Heart left ventricle (tissue), 13 donors: ENCODE results near the gene SMIM32.

Experiments
- POLR2A ChIP-seq, 2 donors: fragments of 450-650 bp; IDR thresholded peaks; one replicate each; pipeline ENCODE4 v1.6.1; 2017; ENCODE audit warnings: antibody characterized with exemption in 2 of 2, mild to moderate bottlenecking in 2 of 2, moderate library complexity in 2 of 2
- TF ChIP-seq, protein P1 (sequence below), 12 donors: fragments of 200-600 bp; sonication (generic) in 4 of 12; IDR thresholded peaks; one replicate each; pipeline versions ENCODE4 v1.5.0 to v1.8.0; 2018 to 2022; ENCODE audit warnings: antibody characterized with exemption in 12 of 12, mild to moderate bottlenecking in 5 of 12
- donor health status: ischemic (EF 13 %, LVEDD 7.1; RV severe dilation, severe dysfunction).
- donor health status: DM: no; HTN: yes; CAD: no.
- donor health status: DM: no; HTN: no; CAD: no.
- donor health status: ischemic (EF 25% LVEDD 6.9; RV normal size, moderate dysfunction).
- donor health status: ischemic (EF 25% LVEDD 5.7; RV mildly dilated, moderate dysfunction).
- donor health status: ischemic (EF 35%, LVEDD 5.7; RV mildly dilated, moderate dysfunction).
- donor health status: nonischemic (EF 11% LVEDD 7.7; RV severe dilation, severe dysfunction).
- donor health status: DM: yes; HTN: yes; CAD: no.
- donor health status: PGD.
- donor health status: ischemic (EF 29% LVEDD 5.4; RV normal size, mild dysfunction).
- donor health status: nonischemic (EF 23%, LVEDD 6.1; RV moderate dilation, normal function).

DNA sequence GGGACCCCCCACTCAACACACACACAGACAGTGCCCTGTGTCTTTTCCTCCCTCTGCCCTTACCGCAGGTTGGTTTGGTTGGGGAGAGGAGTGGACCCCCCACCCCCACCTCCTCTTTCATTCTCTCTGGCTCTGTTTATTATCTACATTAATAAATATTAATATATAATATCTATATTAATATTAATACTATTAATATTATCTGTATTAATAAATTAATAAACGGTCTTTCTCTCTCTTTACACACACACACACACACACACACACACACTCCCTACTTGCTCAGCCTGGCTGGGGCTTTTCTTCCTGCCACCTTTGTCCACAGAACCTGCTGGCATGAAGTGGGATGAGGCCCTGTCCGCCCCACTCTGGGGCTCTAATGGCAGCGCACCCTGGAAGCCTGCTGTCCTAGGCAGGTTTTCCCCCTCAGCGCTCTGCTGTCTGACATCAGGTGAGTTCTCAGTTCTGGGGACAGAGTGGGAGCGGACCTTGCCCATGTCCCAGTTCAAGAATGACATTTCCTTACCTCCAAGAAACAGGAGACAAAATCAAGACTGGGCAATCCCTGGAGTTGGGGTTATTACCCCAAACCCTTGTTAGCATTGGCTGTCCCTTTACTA, 10.5 kb upstream of the SMIM32 start:
- TF ChIP-seq, protein P1, sequence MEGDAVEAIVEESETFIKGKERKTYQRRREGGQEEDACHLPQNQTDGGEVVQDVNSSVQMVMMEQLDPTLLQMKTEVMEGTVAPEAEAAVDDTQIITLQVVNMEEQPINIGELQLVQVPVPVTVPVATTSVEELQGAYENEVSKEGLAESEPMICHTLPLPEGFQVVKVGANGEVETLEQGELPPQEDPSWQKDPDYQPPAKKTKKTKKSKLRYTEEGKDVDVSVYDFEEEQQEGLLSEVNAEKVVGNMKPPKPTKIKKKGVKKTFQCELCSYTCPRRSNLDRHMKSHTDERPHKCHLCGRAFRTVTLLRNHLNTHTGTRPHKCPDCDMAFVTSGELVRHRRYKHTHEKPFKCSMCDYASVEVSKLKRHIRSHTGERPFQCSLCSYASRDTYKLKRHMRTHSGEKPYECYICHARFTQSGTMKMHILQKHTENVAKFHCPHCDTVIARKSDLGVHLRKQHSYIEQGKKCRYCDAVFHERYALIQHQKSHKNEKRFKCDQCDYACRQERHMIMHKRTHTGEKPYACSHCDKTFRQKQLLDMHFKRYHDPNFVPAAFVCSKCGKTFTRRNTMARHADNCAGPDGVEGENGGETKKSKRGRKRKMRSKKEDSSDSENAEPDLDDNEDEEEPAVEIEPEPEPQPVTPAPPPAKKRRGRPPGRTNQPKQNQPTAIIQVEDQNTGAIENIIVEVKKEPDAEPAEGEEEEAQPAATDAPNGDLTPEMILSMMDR (IDR thresholded peaks at IDR 0.05): no peak
- TF ChIP-seq POLR2A (IDR thresholded peaks at IDR 0.05): no peak
